NCI-H526 (cell line): ENCODE measurements around the gene JAK3.
"Not testable (repeated sequence)": the region's sequence is repeated elsewhere in the genome, so short reads cannot be mapped to it uniquely, and the experiment has no call there.

Experiments
- DNase-seq, 2 experiments: peaks; one replicate each; lab custom pipeline; 2025; lab: John Stamatoyannopoulos, UW

JAK3 gene

GRCh38 chr19:17847538-17848366, at the start of gene JAK3:
JAK3 (minus strand) TSS chr19:17847982; CDS start chr19:17844417, 3,565 bp downstream.
- peak in 1 of 2 experiments; percentile 59 for DNase-seq

- DNase-seq, result no peak
Measured at GRCh38 chr19:17893766-17894165, 46.0 kb upstream of the JAK3 start.

GRCh38 chr19:17889609-17890214, 41.9 kb upstream of the JAK3 start:
- no peak for DNase-seq

GRCh38 chr19:17888260-17888659, 40.5 kb upstream of the JAK3 start:
- no peak for DNase-seq

GRCh38 chr19:17887221-17887620, 39.4 kb upstream of the JAK3 start:
- not testable (repeated sequence) for DNase-seq

GRCh38 chr19:17886515-17886914, 38.7 kb upstream of the JAK3 start:
- no peak for DNase-seq

GRCh38 chr19:17883627-17884410, 36.0 kb upstream of the JAK3 start:
- no peak for DNase-seq

GRCh38 chr19:17881701-17882100, 33.9 kb upstream of the JAK3 start:
- no peak for DNase-seq

- no peak for DNase-seq
Measured at GRCh38 chr19:17879466-17879865, 31.7 kb upstream of the JAK3 start.

GRCh38 chr19:17877696-17878095, 29.9 kb upstream of the JAK3 start:
- DNase-seq, result no peak

GRCh38 chr19:17874758-17875135, 27.0 kb upstream of the JAK3 start:
- DNase-seq, result no peak

- peak in 1 of 2 experiments; percentile 63 for DNase-seq
Measured at GRCh38 chr19:17873786-17874757, 26.3 kb upstream of the JAK3 start.

- DNase-seq, result no peak
Measured at GRCh38 chr19:17872251-17873001, 24.6 kb upstream of the JAK3 start.

GRCh38 chr19:17871878-17872250, 24.1 kb upstream of the JAK3 start, which contains the start of gene SLC5A5:
SLC5A5 (plus strand) TSS chr19:17871945; CDS start chr19:17872320, 375 bp downstream.
- no peak for DNase-seq

GRCh38 chr19:17871032-17871877, 23.5 kb upstream of the JAK3 start:
- no peak for DNase-seq

- peak in 1 of 2 experiments; percentile 56 for DNase-seq
Measured at GRCh38 chr19:17869114-17869608, 21.4 kb upstream of the JAK3 start.

- DNase-seq, result no peak
Measured at GRCh38 chr19:17868669-17869068, 20.9 kb upstream of the JAK3 start.

- no peak for DNase-seq
Measured at GRCh38 chr19:17866964-17867486, 19.2 kb upstream of the JAK3 start.

- no peak for DNase-seq
Measured at GRCh38 chr19:17866312-17866963, 18.7 kb upstream of the JAK3 start.
